H1 (cell line): ENCODE data around the gene BBS4. TPM values are rescaled to one million over a fixed set of nuclear protein-coding genes. Genes with fewer than 3 reads are reported as not detected.
"Not testable (repeated sequence)": the region's sequence is repeated elsewhere in the genome, so short reads cannot be mapped to it uniquely, and the experiment has no call there.

Experiments used
- CTCF ChIA-PET: fragments of 300-600 bp; sonication (Branson Sonifier 250); formaldehyde crosslinking; loops from one replicate; lab custom pipeline; 2021; ENCODE audit not compliant: partially characterized antibody; lab: Charles Lee
- POLR2A ChIA-PET: fragments of 300-600 bp; sonication (Branson Sonifier 250); formaldehyde crosslinking; loops from one replicate; lab custom pipeline; 2021; ENCODE audit warnings: inconsistent platforms; ENCODE audit not compliant: partially characterized antibody; lab: Charles Lee
- DNase-seq, 2 experiments: peaks; one replicate each; pipeline versions ENCODE4 v3.0.0 to v3.0.0-alpha.2; 2010 to 2022; ENCODE audit warnings: low spot score in 2 of 2, low read depth in 1 of 2, mixed read lengths in 1 of 2
- FAIRE-seq: peaks from 2 replicates; lab custom pipeline; 2011; peaks lifted over from hg19 to GRCh38; lab: Jason Lieb, UNC
- H2AFZ ChIP-seq: 2 replicates; pipeline ENCODE4 v1.8.1; 2012; ENCODE audit warnings: low read length, inconsistent platforms
- H2AK5ac ChIP-seq: 2 replicates; pipeline ENCODE4 v1.6.1; 2013; ENCODE audit warnings: low read depth, low read length
- H2BK120ac ChIP-seq: replicated peaks from 2 replicates; pipeline ENCODE3; 2013; ENCODE audit warnings: low read depth, low read length, inconsistent platforms
- H2BK12ac ChIP-seq: 2 replicates; pipeline ENCODE4 v1.6.1; 2013; ENCODE audit warnings: low read depth, low read length
- H2BK15ac ChIP-seq: 2 replicates; pipeline ENCODE4 v1.6.1; 2013; ENCODE audit warnings: low read length
- H2BK20ac ChIP-seq: 2 replicates; pipeline ENCODE4 v1.6.1; 2013; ENCODE audit warnings: low read length
- H2BK5ac ChIP-seq: 2 replicates; pipeline ENCODE4 v1.6.1; 2013; ENCODE audit warnings: low read depth, low read length
- H3K14ac ChIP-seq: 2 replicates; pipeline ENCODE4 v1.6.1; 2013; ENCODE audit warnings: inconsistent platforms; ENCODE audit not compliant: insufficient read length
- H3K18ac ChIP-seq: 2 replicates; pipeline ENCODE4 v1.6.1; 2013; ENCODE audit warnings: low read length; ENCODE audit errors: extremely low read depth
- H3K23ac ChIP-seq: 2 replicates; pipeline ENCODE4 v1.6.1; 2013; ENCODE audit warnings: inconsistent platforms; ENCODE audit not compliant: insufficient read length
- H3K23me2 ChIP-seq: 2 replicates; pipeline ENCODE4 v1.6.1; 2013; ENCODE audit warnings: low read depth, low read length
- H3K27ac ChIP-seq: 2 replicates; pipeline ENCODE4 v1.6.1; 2011; ENCODE audit warnings: low read depth, low read length, inconsistent platforms
- H3K27me3 ChIP-seq, 4 experiments: replicated peaks in 1 of 4; 1 replicate in 1 of 4; 2 replicates in 3 of 4; pipeline versions ENCODE4 v1.6.1 to v1.8.1; 2011 to 2013; ENCODE audit warnings: low read length in 3 of 4, mild to moderate bottlenecking in 3 of 4, inconsistent platforms in 2 of 4, mixed read lengths in 2 of 4, moderate library complexity in 1 of 4; ENCODE audit not compliant: control insufficient read depth in 3 of 4, insufficient read depth in 3 of 4; ENCODE audit errors: extremely low read depth in 1 of 4
- H3K36me3 ChIP-seq, 4 experiments: 2 replicates each; pipeline versions ENCODE4 v1.6.1 to v1.8.1; 2011 to 2013; ENCODE audit warnings: mild to moderate bottlenecking in 4 of 4, low read length in 3 of 4, moderate library complexity in 2 of 4, control low read depth in 1 of 4, inconsistent platforms in 1 of 4; ENCODE audit not compliant: insufficient read depth in 4 of 4, control insufficient read depth in 2 of 4
- H3K4ac ChIP-seq: replicated peaks from 2 replicates; pipeline ENCODE3; 2013; ENCODE audit warnings: low read length, low read depth, mixed read lengths, inconsistent platforms; ENCODE audit not compliant: insufficient read length
- H3K4me1 ChIP-seq, 4 experiments: replicated peaks in 1 of 4; 1 replicate in 1 of 4; 2 replicates in 3 of 4; pipeline versions ENCODE4 v1.6.1 to v1.8.1; 2011 to 2013; ENCODE audit warnings: low read length in 3 of 4, inconsistent platforms in 2 of 4, mixed read lengths in 1 of 4; ENCODE audit not compliant: insufficient read depth in 4 of 4, control insufficient read depth in 3 of 4
- H3K4me2 ChIP-seq, 2 experiments: 2 replicates each; pipeline versions ENCODE4 v1.6.1 to v1.8.1; 2011 to 2013; ENCODE audit warnings: low read depth in 2 of 2, low read length in 2 of 2, control low read depth in 1 of 2, inconsistent platforms in 1 of 2, mild to moderate bottlenecking in 1 of 2; ENCODE audit not compliant: insufficient read depth in 1 of 2
- H3K4me3 ChIP-seq, 4 experiments: fragments of 200-600, 300-600 bp in 1 of 4; sonication (generic), shearing (Covaris generic), sonication (Bioruptor Twin) in 1 of 4; 2 replicates each; pipeline versions ENCODE4 v1.5.1 to v1.8.1; 2011 to 2016; ENCODE audit warnings: low read length in 4 of 4, low read depth in 3 of 4, control low read depth in 2 of 4, inconsistent platforms in 2 of 4, mild to moderate bottlenecking in 2 of 4, mixed read lengths in 1 of 4, moderate library complexity in 1 of 4; ENCODE audit not compliant: insufficient read depth in 2 of 4; ENCODE audit errors: extremely low read depth in 1 of 4
- H3K56ac ChIP-seq: replicated peaks from 2 replicates; pipeline ENCODE3; 2013; ENCODE audit warnings: low read depth, mild to moderate bottlenecking, mixed read lengths, low read length, inconsistent platforms; ENCODE audit not compliant: insufficient read length
- H3K79me1 ChIP-seq: 2 replicates; pipeline ENCODE4 v1.6.1; 2013; ENCODE audit warnings: low read depth, low read length, control low read depth
- H3K79me2 ChIP-seq, 2 experiments: 2 replicates each; pipeline versions ENCODE4 v1.6.1 to v1.8.1; 2012 to 2013; ENCODE audit warnings: low read length in 2 of 2, mild to moderate bottlenecking in 2 of 2, inconsistent platforms in 1 of 2; ENCODE audit not compliant: insufficient read depth in 2 of 2, control insufficient read depth in 1 of 2
- H3K9ac ChIP-seq, 4 experiments: replicated peaks in 1 of 4; 1 replicate in 1 of 4; 2 replicates in 3 of 4; pipeline versions ENCODE4 v1.6.1 to v1.8.1; 2011 to 2013; ENCODE audit warnings: low read depth in 3 of 4, low read length in 3 of 4, control low read depth in 2 of 4, mild to moderate bottlenecking in 2 of 4, moderate library complexity in 2 of 4, inconsistent platforms in 1 of 4; ENCODE audit errors: extremely low read depth in 1 of 4
- H3K9me3 ChIP-seq, 2 experiments: 2 replicates each; pipeline versions ENCODE4 v1.6.1 to v1.8.1; 2012 to 2013; ENCODE audit warnings: mild to moderate bottlenecking in 2 of 2, moderate library complexity in 2 of 2, control low read depth in 1 of 2, inconsistent platforms in 1 of 2, low read depth in 1 of 2, low read length in 1 of 2, mixed read lengths in 1 of 2; ENCODE audit not compliant: insufficient read depth in 2 of 2
- H4K20me1 ChIP-seq, 2 experiments: replicated peaks in 1 of 2; 2 replicates each; pipeline versions ENCODE3 to v1.8.1; 2011 to 2013; ENCODE audit warnings: inconsistent platforms in 2 of 2, low read length in 2 of 2, mild to moderate bottlenecking in 1 of 2; ENCODE audit not compliant: insufficient read depth in 2 of 2, control insufficient read depth in 1 of 2
- H4K5ac ChIP-seq: 2 replicates; pipeline ENCODE4 v1.6.1; 2013; ENCODE audit warnings: low read length, low read depth, mixed read lengths, inconsistent platforms; ENCODE audit not compliant: insufficient read length
- H4K8ac ChIP-seq: 2 replicates; pipeline ENCODE4 v1.8.0; 2013; ENCODE audit warnings: mild to moderate bottlenecking, moderate library complexity, low read length, inconsistent platforms; ENCODE audit not compliant: insufficient read depth; ENCODE audit errors: extremely low read depth
- H4K91ac ChIP-seq: replicated peaks from 2 replicates; pipeline ENCODE3; 2013; ENCODE audit warnings: low read length, mixed read lengths, inconsistent platforms; ENCODE audit not compliant: insufficient read length
- WGBS, 2 experiments: shearing (Covaris generic) in 1 of 2; methylation state at CpG; one replicate each; pipeline versions ENCODE4 v1.1.6 to v1.1.7; 2013 to 2015; ENCODE audit warnings: low lambda C conversion rate in 2 of 2, mixed read lengths in 2 of 2, inconsistent platforms in 1 of 2, low coverage in 1 of 2, missing lambda C conversion rate in 1 of 2; ENCODE audit not compliant: insufficient replicate concordance in 2 of 2, insufficient coverage in 1 of 2, insufficient read length in 1 of 2; ENCODE audit errors: extremely low coverage in 1 of 2, missing lambda C conversion rate in 1 of 2; 5-methylcytosine and 5-hydroxymethylcytosine counted together
- polyA plus RNA-seq, 7 experiments: library from polyadenylated mRNA; depleted of rRNA in 3 of 7; stranded (reverse) in 5 of 7; unstranded in 2 of 7; fragments of >200 nt in 5 of 7; fragments of 200-250 nt in 2 of 7; gene quantifications; 1 replicate in 5 of 7; 2 replicates in 1 of 7; 4 replicates in 1 of 7; pipeline versions ENCODE4 v1.2.1 to v1.2.3, GENCODE V29; 2011 to 2013; ENCODE audit warnings: missing spikeins in 2 of 7, mixed read lengths in 2 of 7
- total RNA-seq: library from RNA; stranded (reverse); fragmentation: NEBNext Ultra II Directional; extraction: Animal tissue kit (Norgen Biotek cat#: 25700); gene quantifications from 2 replicates; pipeline ENCODE4 v1.2.1, GENCODE V29; 2021

BBS4 gene
- total and polyA plus RNA-seq, 2 of the 8 experiments (the other 6 are each of a cell fraction or from before 2014, with no cell fraction given) = 17.4 to 24.1 TPM

- ChIA-PET CTCF (interaction anchor here (1.2 to 1.6 kb wide), 2 partner anchors 8 to 13 kb away, joined by 4 to 5 read pairs; no protein-coding TSS in a partner anchor), POLR2A (interaction anchor here (1.2 to 1.7 kb wide), 2 partner anchors 11 to 13 kb away, joined by 3 to 5 read pairs; no protein-coding TSS in a partner anchor)
- not testable (repeated sequence) for H3K79me1 ChIP-seq, H2BK120ac ChIP-seq, DNase-seq, H3K4me2 ChIP-seq, H2BK12ac ChIP-seq, H2BK20ac ChIP-seq, H2BK5ac ChIP-seq, H3K23ac ChIP-seq, H3K4me1 ChIP-seq, H2BK15ac ChIP-seq, H3K9ac ChIP-seq, H3K4ac ChIP-seq, H3K14ac ChIP-seq, H3K56ac ChIP-seq, FAIRE-seq, H3K18ac ChIP-seq, H2AFZ ChIP-seq, H4K20me1 ChIP-seq, H3K27ac ChIP-seq, H4K91ac ChIP-seq, H3K36me3 ChIP-seq, H4K5ac ChIP-seq, H2AK5ac ChIP-seq, H3K4me3 ChIP-seq, H4K8ac ChIP-seq, H3K23me2 ChIP-seq, H3K9me3 ChIP-seq, H3K79me2 ChIP-seq, H3K27me3 ChIP-seq
- WGBS, 2 experiments = 93% methylated on average over 8 of the region's 8 CpGs; no CpG with 5 or more reads in 1 of the 2 experiments
Measured at GRCh38 chr15:72708551-72709303, 22.7 kb downstream of the BBS4 start.
